Medulla oblongata (tissue), 1 donor: ENCODE results near the gene SLC25A23.
"Not testable (repeated sequence)": the region's sequence is repeated elsewhere in the genome, so short reads cannot be mapped to it uniquely, and the experiment has no call there.

Experiments
- DNase-seq: peaks from one replicate; pipeline ENCODE4 v3.0.0-alpha.2; 2015; ENCODE audit errors: extremely low spot score

The SLC25A23 gene

GRCh38 chr19:6459262-6460098 lies at the start of gene SLC25A23:
SLC25A23 (minus strand) TSS chr19:6459792; CDS start chr19:6459628, 164 bp downstream.
- DNase-seq = peak; percentile 73

DNA sequence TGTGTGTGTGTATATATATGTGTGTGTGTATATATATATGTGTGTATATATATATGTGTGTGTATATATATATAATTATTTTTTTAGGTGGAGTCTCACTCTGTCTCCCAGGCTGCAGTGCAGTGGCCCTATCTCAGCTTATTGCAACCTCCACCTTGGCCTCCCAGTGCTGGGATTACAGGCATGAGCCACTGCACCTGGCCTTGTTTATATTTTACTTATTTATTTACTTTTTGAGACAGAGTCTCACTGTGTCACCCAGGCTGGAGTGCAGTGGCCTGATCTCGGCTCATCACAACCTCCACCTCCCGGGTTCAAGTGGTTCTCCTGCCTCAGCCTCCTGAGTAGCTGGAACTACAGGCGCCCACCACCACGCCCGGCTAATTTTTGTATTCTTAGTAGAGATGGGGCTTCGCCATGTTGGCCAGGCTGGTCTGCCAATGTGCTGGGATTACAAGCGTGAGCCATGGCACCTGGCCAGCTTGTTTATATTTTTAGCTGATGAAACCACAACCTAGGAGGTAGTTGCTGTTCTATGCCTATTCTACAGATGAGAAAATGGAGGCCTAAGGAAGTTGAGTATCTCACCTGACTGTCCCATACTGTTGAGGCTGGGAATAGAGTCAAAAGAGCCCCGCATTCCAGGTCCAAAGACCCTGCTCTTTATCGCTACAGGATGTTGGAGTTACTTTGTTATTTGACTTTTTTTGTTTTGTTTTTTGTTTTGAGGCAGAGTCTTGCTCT lies 48.6 kb upstream of the SLC25A23 start:
- not testable (repeated sequence) for DNase-seq

- no peak for DNase-seq
Observed at GRCh38 chr19:6503407-6504201, 44.0 kb upstream of the SLC25A23 start.

DNA sequence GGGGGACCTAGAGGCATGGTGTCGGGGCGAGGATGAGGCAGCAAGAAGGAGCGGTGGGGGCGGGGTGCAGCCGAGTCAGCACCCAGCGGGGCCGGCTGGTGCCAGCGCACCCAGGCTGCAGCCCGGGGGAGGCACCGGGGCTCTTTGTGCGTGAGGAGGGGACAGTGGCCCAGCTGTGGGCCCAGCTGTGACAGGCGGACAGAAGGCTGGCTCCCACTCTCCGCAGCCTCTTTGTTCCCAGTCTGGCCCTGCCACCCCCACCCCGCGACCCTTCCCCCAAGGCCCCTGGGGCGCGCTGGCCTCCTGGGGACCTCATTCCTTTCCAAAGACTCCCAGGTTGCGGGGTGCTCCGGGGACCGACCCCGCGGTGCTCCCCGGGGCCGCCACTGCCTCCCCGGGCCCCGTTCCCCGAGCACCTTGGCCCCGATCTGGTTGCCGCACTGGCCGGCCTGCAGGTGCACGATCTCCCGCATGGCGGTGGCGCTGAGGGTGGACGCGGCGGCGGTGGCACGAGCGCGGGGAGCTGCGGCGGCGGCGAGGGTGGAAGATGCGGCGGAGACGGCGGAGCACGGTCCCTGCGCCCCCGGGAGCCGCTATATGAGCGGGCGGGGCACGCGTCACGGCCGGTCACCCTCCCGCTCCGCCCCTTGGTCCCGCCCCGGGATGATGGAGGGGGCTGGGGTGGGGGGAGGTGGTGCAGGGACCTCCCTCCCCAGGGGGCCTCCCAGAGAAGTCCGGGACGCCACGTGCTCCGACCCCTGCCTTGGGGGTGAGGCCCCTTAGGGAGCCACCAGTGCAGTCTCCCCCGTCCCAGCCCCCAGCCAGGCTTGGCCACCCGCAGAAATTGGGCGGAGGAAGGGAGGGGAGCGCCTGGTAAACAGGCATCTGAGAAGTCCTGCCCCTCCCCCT lies 42.4 kb upstream of the SLC25A23 start, which contains the start of gene TUBB4A:
Gene TUBB4A, minus strand, starts transcription at position 570 of the 909 bp plus-strand sequence. Its CDS starts 97 bp downstream, at position 473.
- peak; percentile 87 for DNase-seq

DNA sequence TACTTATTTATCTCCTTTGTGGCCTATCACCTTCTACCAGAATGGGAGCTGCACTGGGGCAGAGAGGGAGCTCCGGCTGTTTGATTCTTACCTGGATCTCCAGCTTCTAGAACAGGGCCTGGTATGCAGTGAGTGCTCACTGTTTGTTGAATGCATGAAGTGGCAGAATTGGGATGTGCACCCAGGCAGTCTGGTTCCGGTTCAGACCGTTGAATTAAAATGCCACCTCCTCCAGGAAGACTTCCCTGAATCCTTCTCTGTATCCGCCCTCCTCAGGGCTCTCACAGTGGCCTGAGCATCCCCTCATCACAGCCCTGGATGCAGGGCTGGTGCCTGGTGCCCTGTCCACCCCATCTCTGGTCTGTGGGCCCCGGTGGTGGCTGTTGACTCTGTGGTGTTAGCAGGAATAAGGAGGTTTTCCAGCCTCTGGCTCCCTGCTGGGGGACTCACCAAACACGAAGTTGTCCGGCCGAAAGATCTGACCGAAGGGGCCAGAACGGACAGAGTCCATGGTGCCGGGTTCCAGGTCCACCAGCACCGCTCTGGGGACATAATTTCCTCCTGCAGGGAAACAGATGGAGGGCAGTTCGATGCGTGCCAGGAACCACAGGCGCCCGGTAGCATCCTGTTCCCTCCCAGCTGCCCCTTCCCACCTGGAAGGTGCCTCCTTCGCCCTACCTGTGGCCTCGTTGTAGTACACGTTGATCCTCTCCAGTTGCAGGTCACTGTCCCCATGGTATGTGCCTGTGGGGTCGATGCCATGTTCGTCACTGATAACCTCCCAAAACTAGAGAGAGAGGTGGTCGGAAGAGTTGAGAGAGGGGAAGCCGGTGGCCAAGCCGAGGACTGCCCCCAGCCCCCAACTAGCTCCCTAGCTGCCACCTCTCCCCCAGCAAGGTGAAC lies 41.5 kb upstream of the SLC25A23 start:
- no peak for DNase-seq

GRCh38 chr19:6499052-6499790 lies 39.6 kb upstream of the SLC25A23 start:
- no peak for DNase-seq

GRCh38 chr19:6498294-6499036 lies 38.9 kb upstream of the SLC25A23 start:
- no peak for DNase-seq

- no peak for DNase-seq
Observed at GRCh38 chr19:6495947-6496346, 36.4 kb upstream of the SLC25A23 start.

DNA sequence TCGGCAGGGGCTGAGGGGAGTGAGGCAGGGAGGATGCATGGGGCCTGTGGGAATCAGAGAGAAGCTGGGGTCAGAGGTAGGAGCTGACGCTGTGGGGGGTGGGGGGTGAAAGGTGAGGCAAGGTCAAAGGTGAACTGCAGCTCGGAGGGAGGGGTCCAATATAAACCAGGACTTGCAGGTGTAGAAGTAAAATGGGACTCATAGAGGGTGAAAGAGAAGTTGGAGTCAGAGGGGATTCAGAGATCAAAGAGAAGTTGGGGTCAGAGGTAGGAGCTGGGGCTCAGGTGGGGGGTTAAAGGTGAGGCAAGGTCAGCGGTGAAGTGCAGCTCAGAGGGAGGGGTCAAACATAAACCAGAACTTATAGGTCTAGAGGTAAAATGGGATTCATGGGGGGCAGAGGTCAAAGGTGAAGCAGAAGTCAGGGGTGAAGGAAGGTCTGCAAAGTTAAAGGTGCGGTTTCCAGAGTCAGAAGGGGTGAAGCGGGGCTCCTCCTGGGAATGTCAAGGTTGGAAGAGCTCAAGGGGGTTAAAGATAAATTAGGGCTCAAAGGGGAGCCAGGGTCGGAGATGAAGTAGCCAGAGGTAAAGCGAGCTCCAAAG lies 34.9 kb upstream of the SLC25A23 start:
- DNase-seq = no peak

GRCh38 chr19:6491802-6492592 lies 32.4 kb upstream of the SLC25A23 start:
- DNase-seq = no peak

DNA sequence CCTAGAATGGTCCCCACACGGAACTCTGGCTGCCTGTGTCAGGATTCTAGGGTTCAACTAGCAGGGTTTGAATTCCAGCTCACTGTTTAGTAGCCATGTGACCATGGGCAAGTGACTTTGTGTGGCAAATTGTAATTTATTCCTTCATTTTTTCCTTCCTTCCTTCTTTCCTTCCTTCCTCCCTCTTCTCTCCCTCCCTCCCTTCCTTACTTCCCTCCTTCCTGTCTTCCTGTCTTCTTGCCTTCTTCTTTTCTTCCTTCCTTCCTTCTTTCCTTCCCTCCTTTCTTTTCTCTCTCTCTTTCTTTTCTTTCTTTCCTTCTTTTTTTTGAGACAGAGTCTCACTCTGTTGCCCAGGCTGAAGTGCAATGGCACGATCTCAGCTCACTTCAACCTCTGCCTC lies 30.5 kb upstream of the SLC25A23 start:
- DNase-seq = no peak

- DNase-seq = no peak
Observed at GRCh38 chr19:6489278-6490061, 29.9 kb upstream of the SLC25A23 start.

DNA sequence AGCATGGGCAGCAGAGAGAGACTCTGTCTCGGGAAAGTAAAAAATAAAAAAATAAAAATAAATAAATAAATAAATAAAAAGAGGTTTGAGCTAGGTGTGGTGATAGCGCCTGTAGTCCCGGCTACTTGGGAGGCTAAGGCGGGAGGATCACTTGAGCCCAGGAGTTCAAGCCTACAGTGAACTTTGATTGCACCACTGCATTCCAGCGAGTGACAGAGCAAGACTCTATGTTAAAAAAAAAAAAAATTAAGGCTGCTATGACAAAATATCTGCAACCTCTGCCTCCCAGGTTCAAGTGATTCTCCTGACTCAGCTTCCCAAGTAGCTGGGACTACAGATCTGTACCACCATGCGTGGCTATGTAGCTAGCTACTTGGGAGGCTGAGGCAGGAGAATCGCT lies 25.2 kb upstream of the SLC25A23 start:
- DNase-seq = no peak

- DNase-seq = no peak
Observed at GRCh38 chr19:6484230-6484629, 24.6 kb upstream of the SLC25A23 start.

DNA sequence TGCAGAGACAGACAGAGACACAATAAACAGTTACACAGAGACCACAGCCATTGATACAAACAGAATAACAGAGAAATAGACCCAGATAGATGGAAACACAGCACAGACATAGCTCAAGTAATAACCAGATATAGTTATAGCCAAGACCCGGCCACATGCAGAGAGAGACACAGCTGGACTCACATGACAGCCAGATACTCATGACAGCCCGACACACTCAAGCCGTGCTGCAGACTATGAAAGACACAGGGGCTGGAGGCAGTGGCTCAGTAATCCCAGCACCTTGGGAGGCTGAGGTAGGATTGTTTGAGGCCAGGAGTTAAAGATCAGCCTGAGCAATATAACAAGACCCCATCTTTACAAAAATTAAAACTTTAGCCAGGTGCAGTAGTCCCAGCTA lies 23.6 kb upstream of the SLC25A23 start:
- no peak for DNase-seq

- no peak for DNase-seq
Observed at GRCh38 chr19:6482343-6482686, 22.7 kb upstream of the SLC25A23 start.
